Caco-2 (cell line): ENCODE measurements around the gene GRK6. TPM values are rescaled to one million over a fixed set of nuclear protein-coding genes. Genes with fewer than 3 reads are reported as not detected.

Source experiments
- Bru-seq: library from RNA; stranded (reverse); fragments of 400-500 nt; gene quantifications from one replicate; lab custom pipeline; 2021; lab: Mats Ljungman, UMichigan
- BruChase-seq, 2 experiments: library from RNA; stranded (reverse); fragments of 400-500 nt; gene quantifications; one replicate each; lab custom pipeline; 2021; lab: Mats Ljungman, UMichigan
- BruUV-seq: library from RNA; stranded (reverse); fragments of 400-500 nt; replicated peaks from 2 replicates; lab custom pipeline; 2021; lab: Mats Ljungman, UMichigan
- CTCF ChIA-PET: fragments of 300-600 bp; sonication (Branson Sonifier 250); formaldehyde crosslinking; loops from one replicate; lab custom pipeline; 2022; ENCODE audit warnings: antibody characterized with exemption; lab: Charles Lee
- POLR2A ChIA-PET: fragments of 300-600 bp; sonication (Branson Sonifier 250); formaldehyde crosslinking; loops from one replicate; lab custom pipeline; 2022; ENCODE audit warnings: antibody characterized with exemption; lab: Charles Lee
- DNase-seq, 2 experiments: peaks; one replicate each; pipeline versions ENCODE4 v3.0.0 to v3.0.0-alpha.2; 2020 to 2022
- H3K27me3 ChIP-seq: replicated peaks from 2 replicates; pipeline ENCODE4 v1.6.0; 2011; ENCODE audit warnings: low read length; ENCODE audit not compliant: control insufficient read depth, insufficient read depth
- H3K36me3 ChIP-seq: 2 replicates; pipeline ENCODE4 v1.5.1; 2011; ENCODE audit warnings: low read length; ENCODE audit not compliant: control insufficient read depth, insufficient read depth
- H3K4me1 ChIP-seq: fragments of 250-450 bp; sonication (Bioruptor Pico); 2 replicates; pipeline ENCODE4 v1.5.1; 2020; ENCODE audit warnings: mild to moderate bottlenecking
- H3K4me3 ChIP-seq: 2 replicates; pipeline ENCODE4 v1.5.1; 2011; ENCODE audit warnings: low read depth, mild to moderate bottlenecking, control low read depth, low read length
- H3K9me3 ChIP-seq: fragments of 250-450 bp; sonication (Bioruptor Pico); 2 replicates; pipeline ENCODE4 v1.5.1; 2020; ENCODE audit warnings: mild to moderate bottlenecking, moderate library complexity
- H3K27ac Mint-ChIP-seq: one replicate; pipeline ENCODE4 v1.8.0; 2022; ENCODE audit warnings: mixed read lengths; ENCODE audit not compliant: unreplicated experiment
- H3K27me3 Mint-ChIP-seq: one replicate; pipeline ENCODE4 v1.8.0; 2022; ENCODE audit warnings: mixed read lengths; ENCODE audit not compliant: insufficient read depth, unreplicated experiment
- H3K36me3 Mint-ChIP-seq: one replicate; pipeline ENCODE4 v1.8.0; 2022; ENCODE audit warnings: mild to moderate bottlenecking, mixed read lengths; ENCODE audit not compliant: insufficient read depth, unreplicated experiment
- H3K4me1 Mint-ChIP-seq: one replicate; pipeline ENCODE4 v1.8.0; 2022; ENCODE audit warnings: low read depth, mixed read lengths; ENCODE audit not compliant: unreplicated experiment
- H3K4me3 Mint-ChIP-seq: one replicate; pipeline ENCODE4 v1.8.0; 2022; ENCODE audit warnings: mild to moderate bottlenecking, moderate library complexity, mixed read lengths; ENCODE audit not compliant: unreplicated experiment
- H3K9me3 Mint-ChIP-seq: one replicate; pipeline ENCODE4 v1.8.0; 2022; ENCODE audit warnings: mixed read lengths; ENCODE audit not compliant: unreplicated experiment
- intact Hi-C: fragments of 100-400 bp; cut with micrococcal nuclease; formaldehyde crosslinking; loops from one replicate; pipeline ENCODE4 v1.10.0; 2022; ENCODE audit not compliant: unreplicated experiment
- long read RNA-seq: library from polyadenylated mRNA; stranded (forward); transcript quantifications from one replicate; pipeline ENCODE4 v2.0.0, GENCODE V29; 2022
- total RNA-seq: library from RNA; stranded (reverse); gene quantifications from 2 replicates; pipeline ENCODE4 v1.2.3, GENCODE V29; 2022
- TF ChIP-seq, protein P1 (sequence below), 2 experiments: fragments of 200-600 bp in 1 of 2; IDR thresholded peaks; 1 replicate in 1 of 2; 2 replicates in 1 of 2; pipeline versions ENCODE4 v1.5.1 to v1.8.0; 2011 to 2022; ENCODE audit warnings: antibody characterized with exemption in 1 of 2, control low read depth in 1 of 2, inconsistent platforms in 1 of 2, low read depth in 1 of 2, low read length in 1 of 2, mild to moderate bottlenecking in 1 of 2, moderate library complexity in 1 of 2; ENCODE audit not compliant: insufficient read depth in 1 of 2, severe bottlenecking in 1 of 2, unreplicated experiment in 1 of 2

The GRK6 gene
- 64.4 and 71.9 TPM in 2 replicates for total RNA-seq
- Bru-seq, nascent RNA, result percentile 69 among the genes with signal in this experiment
- BruChase-seq, experiment 1, labeled RNA remaining after a 2-hour chase, result percentile 63 among the genes with signal in this experiment
- percentile 74 among the genes with signal in this experiment for BruChase-seq, experiment 2, labeled RNA remaining after a 6-hour chase
- long read RNA-seq, transcript GRK6-211 (16 exons, 2,571 nt), result minor isoform, 36 of 161 reads
- long read RNA-seq, transcript GRK6-201 (16 exons, 2,939 nt), result major isoform, 64 of 161 reads
- long read RNA-seq, transcript GRK6-206 (13 exons, 1,660 nt), result minor isoform, 30 of 161 reads
- long read RNA-seq, partial matches to known transcripts, result 8 of 161 reads
- long read RNA-seq, other reads (novel, unspliced or antisense), result 19 of 161 reads

DNA sequence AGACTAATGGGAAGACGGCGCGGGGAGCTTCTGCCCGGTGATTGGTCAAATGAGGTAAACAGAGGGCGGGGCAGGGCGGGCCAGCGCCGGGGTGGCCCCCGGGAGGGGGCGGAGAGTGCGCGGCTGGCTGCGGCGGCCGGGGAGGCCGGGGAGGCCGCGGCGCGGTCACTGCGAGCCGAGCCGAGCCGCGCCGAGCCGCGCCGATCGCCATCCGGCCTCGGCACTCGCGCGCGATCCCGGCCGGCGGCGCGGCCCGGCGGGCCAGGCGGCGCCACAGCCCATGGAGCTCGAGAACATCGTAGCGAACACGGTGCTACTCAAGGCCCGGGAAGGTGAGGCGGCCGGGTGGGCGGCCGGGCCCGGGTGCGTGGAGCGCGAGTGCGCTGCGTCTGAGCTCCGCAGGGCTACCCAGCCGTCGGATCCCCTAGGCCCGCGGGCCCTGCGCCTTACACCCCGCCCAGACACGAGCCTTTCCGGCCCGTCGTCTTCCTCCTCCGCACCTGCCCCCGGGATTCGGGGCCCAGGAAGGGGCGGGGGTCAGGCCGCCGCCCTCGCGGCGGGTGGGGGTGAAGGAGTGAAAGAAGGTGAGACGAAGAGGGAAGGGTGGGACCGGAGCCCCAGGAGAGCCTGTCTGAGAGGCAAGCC is at the start of gene GRK6:
GRK6 (plus strand) TSS at position 111 of the 645 bp plus-strand sequence; CDS start at position 281, 170 bp downstream.
- Histone ChIP-seq H3K4me1 (peaks cover 15% of the 10 kb centered on the region), H3K4me3 (peak within 1 kb of the TSS; percentile 97), H3K9me3 (no peaks in the 10 kb centered on the region), H3K27me3 (no peaks in the 10 kb centered on the region), H3K36me3 (peaks cover 2% of the 10 kb centered on the region; the same call in 1 of the 2 replicates)
- Mint-ChIP-seq H3K4me1 (peaks cover 12% of the 10 kb centered on the region), H3K27me3 (no peaks in the 10 kb centered on the region), H3K36me3 (peaks cover 18% of the 10 kb centered on the region), H3K9me3 (no peaks in the 10 kb centered on the region), H3K4me3 (peak within 1 kb of the TSS; percentile 92), H3K27ac (peak within 1 kb of the TSS; percentile 99)
- CTCF ChIA-PET, result interaction anchor here (0.5 to 2.7 kb wide), 18 partner anchors 10 to 1900 kb away, joined by 3 to 47 read pairs (median 6); partner anchors contain the start of genes FGFR4 and TSPAN17
- peak; percentile 41 to 54 for DNase-seq
- TF ChIP-seq, protein P1, sequence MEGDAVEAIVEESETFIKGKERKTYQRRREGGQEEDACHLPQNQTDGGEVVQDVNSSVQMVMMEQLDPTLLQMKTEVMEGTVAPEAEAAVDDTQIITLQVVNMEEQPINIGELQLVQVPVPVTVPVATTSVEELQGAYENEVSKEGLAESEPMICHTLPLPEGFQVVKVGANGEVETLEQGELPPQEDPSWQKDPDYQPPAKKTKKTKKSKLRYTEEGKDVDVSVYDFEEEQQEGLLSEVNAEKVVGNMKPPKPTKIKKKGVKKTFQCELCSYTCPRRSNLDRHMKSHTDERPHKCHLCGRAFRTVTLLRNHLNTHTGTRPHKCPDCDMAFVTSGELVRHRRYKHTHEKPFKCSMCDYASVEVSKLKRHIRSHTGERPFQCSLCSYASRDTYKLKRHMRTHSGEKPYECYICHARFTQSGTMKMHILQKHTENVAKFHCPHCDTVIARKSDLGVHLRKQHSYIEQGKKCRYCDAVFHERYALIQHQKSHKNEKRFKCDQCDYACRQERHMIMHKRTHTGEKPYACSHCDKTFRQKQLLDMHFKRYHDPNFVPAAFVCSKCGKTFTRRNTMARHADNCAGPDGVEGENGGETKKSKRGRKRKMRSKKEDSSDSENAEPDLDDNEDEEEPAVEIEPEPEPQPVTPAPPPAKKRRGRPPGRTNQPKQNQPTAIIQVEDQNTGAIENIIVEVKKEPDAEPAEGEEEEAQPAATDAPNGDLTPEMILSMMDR (IDR thresholded peaks at IDR 0.05; ENCODE audit: insufficient read depth in 1 of 2, low read depth in 1 of 2, low read length in 1 of 2, severe bottlenecking in 1 of 2, unreplicated experiment in 1 of 2), result no peak
- intact Hi-C loops, result loop anchor here (1.0 to 2.0 kb wide), 4 partner anchors 20 to 71 kb away; partner anchors contain the start of genes PDLIM7 and PRR7
- BruUV-seq, result no TSS peak
- POLR2A ChIA-PET, result interaction anchor here (0.6 to 2.1 kb wide), 21 partner anchors 8 to 979 kb away, joined by 3 to 43 read pairs (median 5); partner anchors contain the start of genes LMAN2, MXD3, PDLIM7 and PRELID1

DNA sequence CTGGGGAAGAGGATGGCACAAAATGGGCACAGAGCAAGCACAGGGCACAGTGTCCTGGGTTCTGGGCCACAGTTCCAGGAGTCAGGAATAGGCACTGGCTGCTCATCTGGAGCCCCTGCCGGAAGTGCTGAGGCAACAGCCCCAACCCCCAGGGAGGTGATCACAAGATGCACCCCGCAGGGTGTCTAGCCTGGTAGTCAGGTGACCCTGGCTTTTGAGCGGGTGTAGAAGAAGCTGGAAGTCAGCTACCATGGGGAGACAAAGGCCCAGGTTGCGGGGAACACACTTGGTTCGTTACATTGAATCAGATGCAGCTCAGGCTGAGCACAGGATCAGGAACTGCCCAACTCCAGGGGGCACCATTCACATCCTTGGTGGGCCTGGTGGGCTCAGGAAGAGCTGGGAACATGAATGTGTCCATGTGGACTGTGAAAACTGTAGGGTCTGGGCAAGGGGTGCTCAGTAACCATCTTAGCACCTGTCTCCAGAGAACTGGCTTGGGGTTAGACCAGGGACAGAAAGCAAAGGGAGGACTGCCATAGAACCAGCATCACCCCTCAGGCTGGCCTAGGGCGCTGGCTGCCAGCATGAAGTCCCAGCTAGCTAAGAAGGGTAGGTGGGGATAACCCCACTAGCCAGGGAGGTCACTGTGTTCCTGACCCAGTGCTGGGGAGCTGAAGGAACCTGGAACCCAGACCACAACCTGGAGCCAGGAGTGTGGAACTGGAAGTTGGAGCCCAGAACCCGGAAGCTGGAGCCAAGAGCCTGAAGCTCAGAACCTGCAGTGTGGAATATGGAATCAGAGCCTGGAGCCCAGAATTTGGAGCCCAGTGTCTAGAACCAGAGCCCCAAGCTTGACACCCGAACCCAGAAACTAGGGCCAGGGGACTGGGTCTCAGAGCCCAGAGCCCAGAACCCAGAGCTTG is 48.4 kb upstream of the GRK6 start:
- Histone ChIP-seq H3K27me3 (no peaks in the 10 kb centered on the region), H3K4me1 (peaks cover 33% of the 10 kb centered on the region), H3K4me3 (no peak overlapping the region), H3K9me3 (no peaks in the 10 kb centered on the region), H3K36me3 (no peaks in the 10 kb centered on the region)
- BruUV-seq, result TSS peak; percentile 90
- intact Hi-C loops, result no loop called here
- CTCF ChIA-PET, result interaction anchor here (0.6 to 3.1 kb wide), 14 partner anchors 7 to 91 kb away, joined by 3 to 57 read pairs (median 10); partner anchors contain the start of genes GRK6, LMAN2 and PRR7
- TF ChIP-seq, protein P1 (IDR thresholded peaks at IDR 0.05; ENCODE audit: insufficient read depth in 1 of 2, low read depth in 1 of 2, low read length in 1 of 2, severe bottlenecking in 1 of 2, unreplicated experiment in 1 of 2), result no peak
- no peak for DNase-seq
- H3K36me3 Mint-ChIP-seq, result peaks cover 5% of the 10 kb centered on the region
- peak overlapping the region; percentile 94 for H3K27ac Mint-ChIP-seq
- H3K4me3 Mint-ChIP-seq, result no peak overlapping the region
- H3K9me3 Mint-ChIP-seq, result no peaks in the 10 kb centered on the region
- H3K27me3 Mint-ChIP-seq, result no peaks in the 10 kb centered on the region
- POLR2A ChIA-PET, result interaction anchor here (0.9 to 2.1 kb wide), 8 partner anchors 8 to 119 kb away, joined by 3 to 23 read pairs (median 8); partner anchors contain the start of genes GRK6, LMAN2 and PDLIM7
- peaks cover 30% of the 10 kb centered on the region for H3K4me1 Mint-ChIP-seq
